ENCODE results near the gene PRR16.

GRCh38 chr5:120613729-120614128 lies 149.6 kb downstream of the PRR16 start:
- TF ChIP-seq CTCF (conservative IDR thresholded peaks at IDR 0.05) = no peak
- TF ChIP-seq EZH2 (IDR thresholded peaks at IDR 0.05; ENCODE audit: low read depth) = no peak
